GM18870 (cell line): ENCODE results near the gene FMN1.

Experiments used
- ATAC-seq: cut with Tn5 transposase; IDR thresholded peaks from one replicate; pipeline ENCODE4 v1.9.1; 2021; ENCODE audit warnings: moderate library complexity; ENCODE audit not compliant: unreplicated experiment

Gene FMN1

GRCh38 chr15:32736701-32737061 is 457.8 kb downstream of the FMN1 start:
- no peak for ATAC-seq

GRCh38 chr15:32735989-32736700 is 458.4 kb downstream of the FMN1 start:
- ATAC-seq: no peak

- no peak for ATAC-seq
Measured at GRCh38 chr15:32733281-32733680, 461.2 kb downstream of the FMN1 start.

GRCh38 chr15:32732574-32733157 is 461.8 kb downstream of the FMN1 start:
- ATAC-seq: no peak

- no peak for ATAC-seq
Measured at GRCh38 chr15:32730677-32731654, 463.5 kb downstream of the FMN1 start.

GRCh38 chr15:32729700-32730395 is 464.7 kb downstream of the FMN1 start:
- ATAC-seq: no peak

- peak; percentile 94 for ATAC-seq
Measured at GRCh38 chr15:32723171-32723948, 471.2 kb downstream of the FMN1 start.

- ATAC-seq: no peak
Measured at GRCh38 chr15:32722136-32722535, 472.4 kb downstream of the FMN1 start.

GRCh38 chr15:32721596-32721995 is 472.9 kb downstream of the FMN1 start:
- ATAC-seq: no peak

GRCh38 chr15:32718821-32719716 is 475.4 kb downstream of the FMN1 start:
- ATAC-seq: no peak

GRCh38 chr15:32718227-32718820 is 476.2 kb downstream of the FMN1 start:
- no peak for ATAC-seq

GRCh38 chr15:32717426-32718226 is 476.9 kb downstream of the FMN1 start, which contains the start of gene GREM1:
Gene GREM1, plus strand, starts transcription at chr15:32718004. Its CDS starts 12,687 bp downstream, at chr15:32730691.
- ATAC-seq: no peak

GRCh38 chr15:32716915-32717425 is 477.5 kb downstream of the FMN1 start:
- no peak for ATAC-seq

GRCh38 chr15:32716216-32716914 is 478.1 kb downstream of the FMN1 start:
- no peak for ATAC-seq
